Amniotic stem cell (primary cell): ENCODE measurements around the gene DIO3.

Experiments
- DNase-seq: peaks from one replicate; lab custom pipeline; 2025; lab: John Stamatoyannopoulos, UW

The DIO3 gene

GRCh38 chr14:101598571-101599233 is 37.4 kb downstream of the DIO3 start:
- DNase-seq = no peak

- no peak for DNase-seq
These were observed 38.1 kb downstream of the DIO3 start for GRCh38 chr14:101599234-101599885.

- DNase-seq = no peak
These were observed 39.1 kb downstream of the DIO3 start for GRCh38 chr14:101600336-101600890.

GRCh38 chr14:101600891-101601605 is 39.8 kb downstream of the DIO3 start:
- DNase-seq = no peak

GRCh38 chr14:101601606-101602465 is 40.5 kb downstream of the DIO3 start:
- no peak for DNase-seq

GRCh38 chr14:101602466-101602840 is 41.2 kb downstream of the DIO3 start:
- no peak for DNase-seq

- no peak for DNase-seq
These were observed 41.8 kb downstream of the DIO3 start for GRCh38 chr14:101603096-101603495.

GRCh38 chr14:101604228-101604934 is 43.1 kb downstream of the DIO3 start:
- no peak for DNase-seq

GRCh38 chr14:101604935-101605780 is 43.9 kb downstream of the DIO3 start:
- DNase-seq = no peak

GRCh38 chr14:101605836-101606235 is 44.5 kb downstream of the DIO3 start:
- no peak for DNase-seq
